Lower leg skin (tissue), 4 donors: ENCODE measurements around the gene TPBG. TPM values are rescaled to one million over a fixed set of nuclear protein-coding genes. Genes with fewer than 3 reads are reported as not detected.

Experiments
- DNase-seq, 2 donors: peaks; one replicate each; pipeline ENCODE4 v3.0.0-alpha.2; 2019; ENCODE audit warnings: low spot score in 2 of 2
- H3K4me3 ChIP-seq: fragments of 200-600 bp; sonication (generic); 2 replicates; pipeline ENCODE4 v1.5.1; 2017; ENCODE audit warnings: mild to moderate bottlenecking, low read depth; ENCODE audit not compliant: poor library complexity, severe bottlenecking
- POLR2A ChIP-seq, 2 donors: fragments of 450-650 bp; IDR thresholded peaks; one replicate each; pipeline ENCODE4 v1.6.1; 2016 to 2017; ENCODE audit warnings: antibody characterized with exemption in 2 of 2, mild to moderate bottlenecking in 1 of 2, moderate library complexity in 1 of 2
- WGBS, 2 donors: methylation state at CpG; one replicate each; pipeline ENCODE4 v1.1.5; 2018; 5-methylcytosine and 5-hydroxymethylcytosine counted together
- intact Hi-C: fragments of 100-400 bp; cut with DNase I; formaldehyde crosslinking; loops from one replicate; pipeline ENCODE4 v1.15.0; 2023; ENCODE audit warnings: low total_unique reads
- total RNA-seq, 4 donors: library from RNA; depleted of rRNA; stranded (reverse); fragments of >200 nt; gene quantifications; one replicate each; pipeline ENCODE4 v1.1.0, GENCODE V29; 2016
- TF ChIP-seq, protein P1 (sequence below), 3 donors: fragments of 450-650 bp; IDR thresholded peaks; one replicate each; pipeline ENCODE4 v1.5.1; 2016; ENCODE audit warnings: antibody characterized with exemption in 3 of 3, mild to moderate bottlenecking in 3 of 3, moderate library complexity in 2 of 3

The TPBG gene, protein sequence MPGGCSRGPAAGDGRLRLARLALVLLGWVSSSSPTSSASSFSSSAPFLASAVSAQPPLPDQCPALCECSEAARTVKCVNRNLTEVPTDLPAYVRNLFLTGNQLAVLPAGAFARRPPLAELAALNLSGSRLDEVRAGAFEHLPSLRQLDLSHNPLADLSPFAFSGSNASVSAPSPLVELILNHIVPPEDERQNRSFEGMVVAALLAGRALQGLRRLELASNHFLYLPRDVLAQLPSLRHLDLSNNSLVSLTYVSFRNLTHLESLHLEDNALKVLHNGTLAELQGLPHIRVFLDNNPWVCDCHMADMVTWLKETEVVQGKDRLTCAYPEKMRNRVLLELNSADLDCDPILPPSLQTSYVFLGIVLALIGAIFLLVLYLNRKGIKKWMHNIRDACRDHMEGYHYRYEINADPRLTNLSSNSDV
- 10 to 100 TPM; 22.3 to 31.2 (median 30.3) TPM for total RNA-seq

DNA sequence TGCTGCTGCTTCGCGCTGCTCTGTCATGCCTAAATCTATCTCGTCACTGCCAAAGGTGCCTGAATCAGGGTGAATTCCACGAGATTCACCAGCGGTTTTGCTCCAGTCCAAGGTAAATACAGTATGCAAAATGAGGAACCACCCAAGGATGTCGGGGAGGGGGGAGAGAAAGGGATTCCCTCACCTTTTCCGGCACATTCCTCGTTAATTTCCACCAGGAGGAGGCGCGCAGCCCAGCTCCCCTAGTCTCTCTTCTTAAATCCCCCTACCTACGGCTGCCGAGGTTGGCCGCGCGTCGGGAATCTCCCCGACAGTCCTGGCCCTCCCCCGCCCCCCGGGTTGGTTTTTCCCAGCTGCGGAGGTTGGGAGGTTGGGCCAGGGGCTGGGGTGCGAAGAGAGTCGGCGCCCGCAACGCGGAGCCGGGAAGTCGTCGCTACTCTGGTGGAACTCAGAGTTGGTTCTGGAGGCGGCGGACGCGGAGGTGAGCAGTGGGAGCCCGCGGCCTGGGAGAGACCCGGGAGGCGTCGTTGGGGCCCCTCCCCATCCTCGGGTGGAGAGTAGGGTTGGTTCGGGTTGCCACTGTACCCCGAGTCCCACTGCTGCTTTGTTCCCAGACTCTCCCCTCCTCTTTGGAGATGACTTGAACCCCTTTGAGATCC, at the start of gene TPBG:
Gene TPBG, plus strand, starts transcription at position 390 of the 659 bp plus-strand sequence. CDS start 1,145 bp downstream, outside the sequence.
- TF ChIP-seq, protein P1, sequence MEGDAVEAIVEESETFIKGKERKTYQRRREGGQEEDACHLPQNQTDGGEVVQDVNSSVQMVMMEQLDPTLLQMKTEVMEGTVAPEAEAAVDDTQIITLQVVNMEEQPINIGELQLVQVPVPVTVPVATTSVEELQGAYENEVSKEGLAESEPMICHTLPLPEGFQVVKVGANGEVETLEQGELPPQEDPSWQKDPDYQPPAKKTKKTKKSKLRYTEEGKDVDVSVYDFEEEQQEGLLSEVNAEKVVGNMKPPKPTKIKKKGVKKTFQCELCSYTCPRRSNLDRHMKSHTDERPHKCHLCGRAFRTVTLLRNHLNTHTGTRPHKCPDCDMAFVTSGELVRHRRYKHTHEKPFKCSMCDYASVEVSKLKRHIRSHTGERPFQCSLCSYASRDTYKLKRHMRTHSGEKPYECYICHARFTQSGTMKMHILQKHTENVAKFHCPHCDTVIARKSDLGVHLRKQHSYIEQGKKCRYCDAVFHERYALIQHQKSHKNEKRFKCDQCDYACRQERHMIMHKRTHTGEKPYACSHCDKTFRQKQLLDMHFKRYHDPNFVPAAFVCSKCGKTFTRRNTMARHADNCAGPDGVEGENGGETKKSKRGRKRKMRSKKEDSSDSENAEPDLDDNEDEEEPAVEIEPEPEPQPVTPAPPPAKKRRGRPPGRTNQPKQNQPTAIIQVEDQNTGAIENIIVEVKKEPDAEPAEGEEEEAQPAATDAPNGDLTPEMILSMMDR (IDR thresholded peaks at IDR 0.05): no peak
- TF ChIP-seq POLR2A (IDR thresholded peaks at IDR 0.05): no peak
- peak; percentile 28 to 90 for DNase-seq
- WGBS, 2 donors: 0 to 1% methylated on average over 23 to 41 of the region's 41 CpGs
- intact Hi-C loops: no loop called here
- peak within 1 kb of the TSS; percentile 59 for H3K4me3 ChIP-seq

DNA sequence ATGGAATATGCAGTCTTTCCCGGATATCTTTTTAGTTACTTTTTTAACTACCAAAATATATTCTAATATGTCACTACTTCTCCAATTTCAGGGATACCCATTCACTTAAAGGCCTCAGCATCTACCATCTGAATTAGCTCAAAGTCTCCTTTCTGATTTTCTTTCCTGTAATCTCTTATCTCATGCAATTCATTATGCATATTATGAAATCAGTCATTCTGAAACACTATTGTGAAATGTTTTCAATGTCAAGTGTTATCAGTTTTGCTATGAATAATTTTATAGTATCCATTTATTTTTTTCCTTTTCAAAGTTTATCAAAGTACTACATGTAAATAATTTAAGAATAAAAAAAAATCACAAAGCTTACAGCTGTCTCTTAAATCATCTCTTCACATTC, 41.2 kb upstream of the TPBG start:
- WGBS, 2 donors: 90% methylated on average over 1 of the region's 1 CpG
- H3K4me3 ChIP-seq: no peak overlapping the region
- no peak for DNase-seq
- no peak for TF ChIP-seq POLR2A (IDR thresholded peaks at IDR 0.05)
- TF ChIP-seq, protein P1 (IDR thresholded peaks at IDR 0.05): no peak
- intact Hi-C loops: no loop called here

DNA sequence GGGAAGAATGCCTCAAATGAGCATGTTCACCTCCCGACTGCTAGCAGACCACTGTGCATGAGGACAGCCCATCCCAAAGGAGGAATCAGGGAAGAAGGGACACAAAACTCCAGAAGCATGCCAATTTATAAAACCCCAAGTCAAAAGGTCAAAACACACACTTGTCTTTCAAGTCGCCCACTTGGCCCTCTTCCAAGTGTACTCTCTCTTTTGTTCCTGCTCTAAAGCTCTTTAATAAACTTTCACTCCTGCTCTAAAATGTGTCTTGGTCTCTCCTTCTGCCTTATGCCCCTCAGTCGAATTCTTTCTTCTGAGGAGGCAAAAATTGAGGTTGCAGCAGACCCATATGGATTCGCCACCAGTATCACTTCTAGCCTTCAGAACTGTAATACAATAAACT, 33.9 kb upstream of the TPBG start:
- no peak overlapping the region for H3K4me3 ChIP-seq
- TF ChIP-seq POLR2A (IDR thresholded peaks at IDR 0.05): no peak
- TF ChIP-seq, protein P1 (IDR thresholded peaks at IDR 0.05): no peak
- intact Hi-C loops: no loop called here
- 71% methylated on average over 4 of the region's 4 CpGs for WGBS, 2 donors
- DNase-seq: no peak

DNA sequence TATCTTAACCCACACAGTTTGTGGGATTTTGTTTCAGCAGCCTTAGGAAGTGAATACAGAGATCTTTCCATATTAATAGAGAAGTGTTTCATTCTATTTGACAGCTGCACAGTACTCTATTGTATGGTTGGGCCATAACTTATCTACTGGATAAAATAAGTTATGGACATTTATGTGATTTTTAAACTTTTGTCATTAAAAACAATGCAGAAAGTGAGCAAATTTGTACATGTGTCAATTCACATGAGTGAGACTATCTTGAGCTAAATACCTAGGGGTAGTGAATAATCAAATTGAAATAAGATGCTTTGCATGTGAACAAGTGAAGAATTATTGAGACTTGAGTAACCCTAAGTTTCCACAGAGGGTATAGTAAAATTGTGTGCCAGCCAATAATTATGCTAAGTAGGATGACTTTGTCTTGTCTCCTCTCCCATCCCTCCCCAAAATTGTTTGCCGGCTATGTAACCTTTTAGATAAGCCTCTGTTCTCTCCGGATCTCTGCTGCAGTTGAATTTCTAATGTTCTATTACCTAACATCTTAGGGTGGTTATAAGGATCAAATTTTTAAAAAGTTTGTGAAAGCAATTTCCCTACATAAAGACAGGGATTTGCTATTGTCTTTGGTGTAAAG, 33.3 kb upstream of the TPBG start:
- intact Hi-C loops: no loop called here
- H3K4me3 ChIP-seq: no peak overlapping the region
- 82 to 85% methylated on average over 2 of the region's 2 CpGs for WGBS, 2 donors
- no peak for DNase-seq
- TF ChIP-seq POLR2A (IDR thresholded peaks at IDR 0.05): no peak
- TF ChIP-seq, protein P1 (IDR thresholded peaks at IDR 0.05): no peak

DNA sequence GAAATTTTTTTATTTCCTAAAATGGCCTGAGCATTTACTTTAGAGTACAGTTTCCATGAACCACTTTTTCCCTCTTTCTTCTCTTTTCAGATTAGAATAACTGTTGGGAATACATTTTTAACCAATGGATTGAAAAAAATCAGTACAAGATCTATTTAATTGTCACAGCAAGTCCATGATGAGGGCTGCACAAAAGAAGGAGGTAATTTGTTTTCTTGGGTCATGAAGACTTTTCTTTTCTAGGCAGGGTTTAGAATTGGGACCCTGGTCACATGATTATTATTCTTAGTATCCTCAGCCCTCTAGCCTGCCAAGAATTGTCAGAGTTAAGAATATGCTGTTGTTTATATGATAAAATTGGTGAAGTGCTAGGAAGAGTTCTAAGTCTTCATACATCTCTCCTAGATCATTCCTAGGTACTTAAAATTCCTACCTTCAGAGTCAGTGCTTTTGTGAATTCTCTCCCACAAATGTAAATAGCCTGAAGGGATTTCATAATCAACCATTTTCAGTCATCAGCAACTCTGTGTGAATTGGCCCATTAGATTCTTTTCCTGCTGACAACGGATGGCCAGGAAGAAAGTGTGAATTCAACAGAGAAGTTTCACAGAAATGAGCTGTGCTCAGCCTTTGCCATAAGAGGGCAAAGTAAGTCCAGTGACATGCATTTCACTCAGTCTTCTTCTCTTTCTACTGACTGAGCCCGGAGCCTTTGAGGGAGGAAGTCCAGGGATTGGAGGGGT, 32.4 kb upstream of the TPBG start:
- intact Hi-C loops: no loop called here
- TF ChIP-seq, protein P1 (IDR thresholded peaks at IDR 0.05): no peak
- TF ChIP-seq POLR2A (IDR thresholded peaks at IDR 0.05): no peak
- WGBS, 2 donors: 0 to 17% methylated on average over 2 of the region's 2 CpGs
- H3K4me3 ChIP-seq: no peak overlapping the region
- DNase-seq: no peak
